PFSK-1 (cell line): Measurements from ENCODE around the gene OSTM1. TPM values are rescaled to one million over a fixed set of nuclear protein-coding genes. Genes with fewer than 3 reads are reported as not detected.

Experiments
- FOXP2 ChIP-seq: optimal IDR thresholded peaks from 2 replicates; pipeline ENCODE3; 2011; ENCODE audit warnings: borderline replicate concordance, control low read depth, inconsistent platforms; ENCODE audit not compliant: insufficient read depth; ENCODE audit errors: extremely low read length, extremely low read depth
- POLR2AphosphoS5 ChIP-seq: IDR thresholded peaks from 2 replicates; pipeline ENCODE4 v1.6.1; 2012; ENCODE audit warnings: low read depth, mild to moderate bottlenecking, control low read depth, low read length, moderate library complexity
- SIN3A ChIP-seq: IDR thresholded peaks from 2 replicates; pipeline ENCODE4 v1.6.1; 2012; ENCODE audit warnings: mild to moderate bottlenecking, low read length, moderate library complexity, borderline replicate concordance; ENCODE audit not compliant: insufficient read depth
- TAF1 ChIP-seq: IDR thresholded peaks from 2 replicates; pipeline ENCODE4 v1.6.1; 2012; ENCODE audit warnings: low read length, control low read depth, borderline replicate concordance; ENCODE audit not compliant: insufficient read depth
- polyA plus RNA-seq: library from polyadenylated mRNA; unstranded; fragments of >200 nt; gene quantifications from one replicate; pipeline ENCODE4 v1.2.1, GENCODE V29; 2012; ENCODE audit warnings: low read depth, missing spikeins; ENCODE audit not compliant: insufficient read length
- TF ChIP-seq, protein P1 (sequence below), 2 experiments: IDR thresholded peaks; 2 replicates each; pipeline versions ENCODE4 v1.6.1 to v1.8.0; 2011 to 2012; ENCODE audit warnings: low read depth in 2 of 2, low read length in 2 of 2, control low read depth in 1 of 2, inconsistent platforms in 1 of 2, mild to moderate bottlenecking in 1 of 2, moderate library complexity in 1 of 2; ENCODE audit not compliant: insufficient read depth in 1 of 2

OSTM1 gene
- 47.0 TPM for polyA plus RNA-seq

DNA sequence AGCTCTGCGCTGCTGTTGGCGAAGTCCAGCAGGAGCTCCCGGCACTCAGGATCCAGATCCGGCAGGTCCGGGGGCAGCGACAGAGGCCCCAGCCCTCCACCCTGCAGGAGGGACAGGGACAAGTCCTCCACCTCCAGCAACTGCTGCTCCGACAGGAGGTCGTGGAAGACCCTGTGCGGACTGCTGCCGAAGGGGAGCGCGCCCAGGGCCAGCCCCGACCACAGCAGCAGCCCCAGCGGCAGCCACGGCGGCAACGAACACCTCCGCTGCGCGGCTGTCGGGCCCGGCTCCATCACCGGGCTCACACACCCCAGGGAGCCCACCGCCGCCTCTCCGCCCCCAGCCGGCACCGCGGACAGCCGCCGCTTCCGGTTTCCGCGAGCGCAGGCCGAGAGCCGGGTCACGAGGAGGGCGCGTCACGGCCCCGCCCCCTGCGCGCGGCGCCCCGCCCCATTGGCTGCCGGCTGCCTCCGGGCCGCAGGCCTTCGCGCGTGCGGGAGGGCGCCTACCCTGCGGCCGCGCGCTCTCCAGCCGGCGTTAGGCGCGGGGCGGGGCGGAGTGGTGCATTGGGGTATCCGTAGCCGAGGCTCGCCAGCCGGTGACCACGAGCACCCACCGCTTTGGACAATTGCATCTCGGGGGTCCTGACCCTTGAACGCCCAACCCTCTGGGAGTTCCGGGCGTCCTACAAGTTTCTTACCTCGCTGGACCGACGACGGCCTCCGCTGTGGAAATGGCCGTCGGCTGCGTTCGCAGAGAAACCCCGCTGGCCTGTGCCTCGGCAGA lies at the start of gene OSTM1:
OSTM1 (minus strand) TSS at position 383 of the 786 bp plus-strand sequence; CDS start at position 293, 90 bp downstream.
- TF ChIP-seq FOXP2 (peak; percentile 63), POLR2AphosphoS5 (peak; percentile 83), TAF1 (0 out of 2 replicates have a peak, but pooled peaks have one; percentile 40), SIN3A (peak; percentile 71; the same call in 1 of the 2 replicates)
- TF ChIP-seq, protein P1, sequence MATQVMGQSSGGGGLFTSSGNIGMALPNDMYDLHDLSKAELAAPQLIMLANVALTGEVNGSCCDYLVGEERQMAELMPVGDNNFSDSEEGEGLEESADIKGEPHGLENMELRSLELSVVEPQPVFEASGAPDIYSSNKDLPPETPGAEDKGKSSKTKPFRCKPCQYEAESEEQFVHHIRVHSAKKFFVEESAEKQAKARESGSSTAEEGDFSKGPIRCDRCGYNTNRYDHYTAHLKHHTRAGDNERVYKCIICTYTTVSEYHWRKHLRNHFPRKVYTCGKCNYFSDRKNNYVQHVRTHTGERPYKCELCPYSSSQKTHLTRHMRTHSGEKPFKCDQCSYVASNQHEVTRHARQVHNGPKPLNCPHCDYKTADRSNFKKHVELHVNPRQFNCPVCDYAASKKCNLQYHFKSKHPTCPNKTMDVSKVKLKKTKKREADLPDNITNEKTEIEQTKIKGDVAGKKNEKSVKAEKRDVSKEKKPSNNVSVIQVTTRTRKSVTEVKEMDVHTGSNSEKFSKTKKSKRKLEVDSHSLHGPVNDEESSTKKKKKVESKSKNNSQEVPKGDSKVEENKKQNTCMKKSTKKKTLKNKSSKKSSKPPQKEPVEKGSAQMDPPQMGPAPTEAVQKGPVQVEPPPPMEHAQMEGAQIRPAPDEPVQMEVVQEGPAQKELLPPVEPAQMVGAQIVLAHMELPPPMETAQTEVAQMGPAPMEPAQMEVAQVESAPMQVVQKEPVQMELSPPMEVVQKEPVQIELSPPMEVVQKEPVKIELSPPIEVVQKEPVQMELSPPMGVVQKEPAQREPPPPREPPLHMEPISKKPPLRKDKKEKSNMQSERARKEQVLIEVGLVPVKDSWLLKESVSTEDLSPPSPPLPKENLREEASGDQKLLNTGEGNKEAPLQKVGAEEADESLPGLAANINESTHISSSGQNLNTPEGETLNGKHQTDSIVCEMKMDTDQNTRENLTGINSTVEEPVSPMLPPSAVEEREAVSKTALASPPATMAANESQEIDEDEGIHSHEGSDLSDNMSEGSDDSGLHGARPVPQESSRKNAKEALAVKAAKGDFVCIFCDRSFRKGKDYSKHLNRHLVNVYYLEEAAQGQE (IDR thresholded peaks at IDR 0.05; ENCODE audit: insufficient read depth in 1 of 2, low read depth in 2 of 2, low read length in 2 of 2): peak; percentile 77 to 88

DNA sequence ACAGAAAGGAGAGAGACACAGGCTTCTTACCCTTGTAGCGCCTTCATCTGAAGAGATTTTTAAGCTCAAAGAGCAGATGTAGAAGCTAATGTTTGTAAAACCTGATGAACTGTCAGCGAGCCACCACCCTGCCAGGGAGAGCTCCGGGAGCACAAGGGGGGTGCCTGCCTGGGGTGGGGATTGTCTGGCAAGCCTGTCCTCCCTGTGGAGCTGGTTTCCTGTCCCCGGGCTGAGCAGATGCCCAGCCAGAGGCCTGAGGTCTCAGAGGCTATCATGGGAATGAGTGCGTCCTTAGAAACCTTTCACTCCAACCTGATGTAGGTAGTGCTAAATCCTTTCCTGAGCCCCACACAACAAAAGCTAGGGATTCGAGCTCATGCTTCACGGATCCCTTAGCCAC lies 49.4 kb upstream of the OSTM1 start:
- TF ChIP-seq SIN3A: no peak
- TF ChIP-seq POLR2AphosphoS5: no peak
- TF ChIP-seq FOXP2: no peak
- no peak for TF ChIP-seq TAF1

DNA sequence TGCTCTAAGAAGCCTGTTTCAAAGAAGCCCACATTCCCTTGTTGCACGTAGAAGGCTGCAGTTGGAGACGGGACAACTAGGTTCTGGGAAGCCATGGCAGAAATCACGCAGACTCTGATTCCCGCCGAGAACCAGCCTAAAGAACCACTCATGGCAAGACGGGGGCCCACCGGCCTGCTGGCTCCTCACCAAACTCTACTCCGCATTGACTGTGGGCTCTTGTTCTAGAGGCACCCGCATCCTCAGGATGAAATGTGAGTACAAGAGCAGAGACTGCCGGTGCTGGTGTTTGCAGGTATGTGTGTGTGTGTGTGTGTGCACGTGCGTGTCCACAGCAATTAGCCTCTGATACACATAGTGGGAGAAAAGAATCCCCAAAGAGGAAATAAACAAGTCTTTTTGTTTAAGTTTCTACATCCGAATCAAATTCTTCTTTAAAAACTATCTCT lies 49.0 kb upstream of the OSTM1 start:
- TF ChIP-seq TAF1: no peak
- TF ChIP-seq, protein P1 (IDR thresholded peaks at IDR 0.05; ENCODE audit: insufficient read depth in 1 of 2, low read depth in 2 of 2, low read length in 2 of 2): no peak
- no peak for TF ChIP-seq SIN3A
- TF ChIP-seq FOXP2: no peak
- TF ChIP-seq POLR2AphosphoS5: no peak

GRCh38 chr6:108121612-108122011 lies 47.1 kb upstream of the OSTM1 start:
- TF ChIP-seq FOXP2 (no peak), POLR2AphosphoS5 (no peak), TAF1 (no peak)
- TF ChIP-seq, protein P1 (IDR thresholded peaks at IDR 0.05; ENCODE audit: insufficient read depth in 1 of 2, low read depth in 2 of 2, low read length in 2 of 2): no peak

DNA sequence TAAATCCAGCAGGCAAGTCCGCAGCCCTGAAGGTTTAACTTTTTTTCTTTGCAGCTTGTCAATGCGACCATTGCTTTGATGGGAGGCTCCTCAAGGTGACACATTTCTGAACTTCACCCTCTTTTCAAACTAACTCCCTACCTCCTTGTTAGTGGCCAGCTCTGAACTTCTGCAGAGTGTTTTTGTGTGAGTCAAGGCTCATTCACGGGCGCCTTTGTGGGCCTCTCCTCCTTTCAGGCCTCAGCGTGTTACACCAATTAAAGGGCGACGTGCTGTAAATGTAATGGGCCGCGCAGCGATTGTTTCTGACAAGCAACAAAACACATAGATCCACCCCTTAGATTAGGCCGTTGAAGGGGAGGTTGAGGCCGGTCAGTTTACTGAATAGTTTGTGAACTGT lies 45.8 kb upstream of the OSTM1 start:
- TF ChIP-seq, protein P1 (IDR thresholded peaks at IDR 0.05; ENCODE audit: insufficient read depth in 1 of 2, low read depth in 2 of 2, low read length in 2 of 2): no peak
- TF ChIP-seq POLR2AphosphoS5 (no peak), TAF1 (no peak), SIN3A (no peak), FOXP2 (no peak)
